Activated CD8-positive, alpha-beta memory T cell treated with anti-CD3 and anti-CD28 coated beads, Interleukin-2, amount 10 ng/mL, durations not matched to agents 7 days and 5 days (primary cell): ENCODE data around the gene GGA1. TPM values are rescaled to one million over a fixed set of nuclear protein-coding genes. Genes with fewer than 3 reads are reported as not detected.

Experiments used
- ATAC-seq: fragments of 150-1000 bp; cut with Tn5 transposase; one replicate; pipeline ENCODE4 v1.10.0; 2021; ENCODE audit warnings: moderate library complexity
- CTCF ChIA-PET: fragments of 350-600 bp; sonication (Branson Sonifier 250); formaldehyde crosslinking; loops from one replicate; lab custom pipeline; 2021; ENCODE audit warnings: antibody characterized with exemption; lab: Charles Lee
- DNase-seq: peaks from one replicate; pipeline ENCODE4 v3.0.0-alpha.2; 2020
- H3K27ac Mint-ChIP-seq: one replicate; pipeline ENCODE4 v1.8.0; 2021; ENCODE audit warnings: mild to moderate bottlenecking, mixed read lengths
- H3K27me3 Mint-ChIP-seq: one replicate; pipeline ENCODE4 v1.8.0; 2021; ENCODE audit warnings: mixed read lengths
- H3K36me3 Mint-ChIP-seq: one replicate; pipeline ENCODE4 v1.8.0; 2021; ENCODE audit warnings: mild to moderate bottlenecking, mixed read lengths
- H3K4me1 Mint-ChIP-seq: one replicate; pipeline ENCODE4 v1.8.0; 2021; ENCODE audit warnings: mixed read lengths
- H3K4me3 Mint-ChIP-seq: one replicate; pipeline ENCODE4 v1.8.0; 2021; ENCODE audit warnings: mild to moderate bottlenecking, moderate library complexity, mixed read lengths
- H3K9me3 Mint-ChIP-seq: one replicate; pipeline ENCODE4 v1.8.0; 2022; ENCODE audit warnings: low read depth, mixed read lengths
- total RNA-seq, 2 experiments: library from RNA; stranded (reverse); gene quantifications; one replicate each; pipeline ENCODE4 v1.2.3, GENCODE V29; 2021

GGA1 gene
- total RNA-seq, 2 experiments from 2014 or later = 76.9 to 85.9 TPM

- CTCF ChIA-PET = interaction anchor here (0.6 to 41.1 kb wide), 14 partner anchors 10 to 143 kb away, joined by 3 to 1064 read pairs (median 4); partner anchors contain the start of genes GGA1, PDXP, SH3BP1 and TRIOBP
- peaks cover 38% of the 10 kb centered on the region for H3K4me1 Mint-ChIP-seq
- no peak overlapping the region for H3K4me3 Mint-ChIP-seq
- DNase-seq (no peak), ATAC-seq (no peak)
- H3K27ac Mint-ChIP-seq = peak overlapping the region; percentile 60
- no peaks in the 10 kb centered on the region for H3K9me3 Mint-ChIP-seq
- no peaks in the 10 kb centered on the region for H3K27me3 Mint-ChIP-seq
- H3K36me3 Mint-ChIP-seq = peaks cover 20% of the 10 kb centered on the region
Measured at GRCh38 chr22:37681001-37681424, 72.4 kb downstream of the GGA1 start.

DNA sequence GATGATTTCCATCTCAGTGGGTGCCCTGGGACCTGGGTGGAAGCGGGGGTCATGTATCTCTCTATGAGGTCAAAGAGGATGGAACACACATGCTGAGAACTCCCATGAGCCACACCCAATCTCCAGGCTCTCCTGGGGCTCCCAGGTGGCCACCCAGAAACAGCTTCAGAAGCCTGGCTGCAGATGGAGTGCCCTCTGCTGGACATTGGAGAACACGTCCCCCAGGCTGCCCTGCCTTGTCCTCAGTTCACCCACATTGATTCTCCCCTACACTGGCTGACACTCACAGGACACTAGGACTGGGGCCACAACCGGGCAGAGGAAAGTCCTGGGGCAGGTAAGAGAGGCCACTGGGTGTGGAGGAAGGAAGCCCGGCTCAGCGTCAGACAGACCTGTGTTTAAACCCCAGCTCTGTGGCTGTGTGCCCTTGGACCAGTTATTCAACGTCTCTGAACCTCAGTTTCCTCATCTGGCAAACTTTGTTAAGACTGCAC, 73.0 kb downstream of the GGA1 start:
- peaks cover 40% of the 10 kb centered on the region for H3K4me1 Mint-ChIP-seq

More for the DNA sequence above, 73.0 kb downstream of the GGA1 start:
- peak; percentile 25 for ATAC-seq
- CTCF ChIA-PET = interaction anchor here (0.6 to 41.1 kb wide), 14 partner anchors 9 to 144 kb away, joined by 3 to 1064 read pairs (median 4); partner anchors contain the start of genes GGA1, PDXP, SH3BP1 and TRIOBP
- Mint-ChIP-seq H3K36me3 (peaks cover 20% of the 10 kb centered on the region), H3K4me3 (no peak overlapping the region), H3K27me3 (no peaks in the 10 kb centered on the region), H3K9me3 (no peaks in the 10 kb centered on the region), H3K27ac (peak overlapping the region; percentile 60)
- peak; percentile 85 for DNase-seq

Other genes with a start within 250 kb of the GGA1 start
- under 1 TPM; 0.07 to 0.50 TPM for gene ELFN2, start 181.4 kb upstream of the GGA1 start, total RNA-seq
- gene MFNG, start 122.5 kb upstream of the GGA1 start, total RNA-seq = 100 to 1,000 TPM; 196 to 220 TPM
- under 1 TPM in 1 of 2 experiments, not detected in 1; 0.16 TPM for gene CARD10, start 89.4 kb upstream of the GGA1 start, total RNA-seq
- under 1 TPM; 0.42 to 0.47 TPM for gene CDC42EP1, start 48.4 kb upstream of the GGA1 start, total RNA-seq
- gene LGALS2, start 28.7 kb upstream of the GGA1 start, total RNA-seq = not detected
- gene SH3BP1, start 30.8 kb downstream of the GGA1 start, total RNA-seq = 100 to 1,000 TPM; 231 to 275 TPM
- gene PDXP, start 49.9 kb downstream of the GGA1 start, total RNA-seq = 10 to 100 TPM; 25.9 to 32.6 TPM
- 1,000 to 10,000 TPM; 1,392 to 1,515 TPM for gene LGALS1, start 66.8 kb downstream of the GGA1 start, total RNA-seq
- gene NOL12, start 77.5 kb downstream of the GGA1 start, total RNA-seq = 10 to 100 TPM; 49.9 to 53.3 TPM
- 10 to 100 TPM; 42.0 to 55.2 TPM for gene TRIOBP, start 88.2 kb downstream of the GGA1 start, total RNA-seq
- 10 to 100 TPM; 14.9 to 18.3 TPM for gene GCAT, start 199.1 kb downstream of the GGA1 start, total RNA-seq
- gene GALR3, start 214.5 kb downstream of the GGA1 start, total RNA-seq = not detected
- 10 to 100 TPM; 27.2 to 31.2 TPM for gene ANKRD54, start 235.5 kb downstream of the GGA1 start, total RNA-seq
- 100 to 1,000 TPM; 218 to 370 TPM for gene EIF3L, start 240.6 kb downstream of the GGA1 start, total RNA-seq